Measurements from ENCODE around the gene CCL15. TPM values are rescaled to one million over a fixed set of nuclear protein-coding genes. Genes with fewer than 3 reads are reported as not detected.
A peak's percentile ranks its signal among the peaks of the same experiment; 100 is the strongest.

CCL15 gene
- total and polyA plus RNA-seq, 2 experiments from 2014 or later: not detected

GRCh38 chr17:36011201-36011600 lies 9.8 kb upstream of the CCL15 start:
- Histone ChIP-seq H3F3A (ENCODE audit: insufficient read depth) (no peaks in the 10 kb centered on the region), H3K79me2 (ENCODE audit: insufficient read depth) (no peaks in the 10 kb centered on the region), H3K9me2 (ENCODE audit: insufficient read depth) (no peaks in the 10 kb centered on the region), H3K27ac (no peak overlapping the region), H4K20me1 (ENCODE audit: insufficient read depth) (no peaks in the 10 kb centered on the region), H3K36me3 (ENCODE audit: low read depth) (no peaks in the 10 kb centered on the region), H2AFZ (no peak overlapping the region), H3K4me2 (ENCODE audit: unreplicated experiment) (no peak overlapping the region), H3K4me1 (ENCODE audit: insufficient read depth) (no peaks in the 10 kb centered on the region), H3K27me3 (replicated peaks; ENCODE audit: insufficient read depth) (no peaks in the 10 kb centered on the region; the same call in 1 of the 2 replicates), H3K9me3 (ENCODE audit: low read depth) (no peaks in the 10 kb centered on the region), H3K4me3 (no peak overlapping the region), H3K9ac (no peak overlapping the region)
- in situ Hi-C loops (cut with MboI): no loop called here
- TF ChIP-seq EZH2 (IDR thresholded peaks at IDR 0.05; ENCODE audit: insufficient read depth, poor library complexity, severe bottlenecking) (no peak), EZH2phosphoT487 (IDR thresholded peaks at IDR 0.05; ENCODE audit: insufficient read depth, low read depth) (no peak)
- DNase-seq: no peak
- 11% methylated on average over 2 of the region's 2 CpGs for WGBS, 2 experiments (ENCODE audit: low coverage in 1 of 2, low lambda C conversion rate in 2 of 2, missing lambda C conversion rate in 2 of 2)

GRCh38 chr17:36008998-36009665 lies 7.8 kb upstream of the CCL15 start:
- H3K79me2 ChIP-seq (ENCODE audit: insufficient read depth): no peaks in the 10 kb centered on the region
- H4K20me1 ChIP-seq (ENCODE audit: insufficient read depth): no peaks in the 10 kb centered on the region
- peak; percentile 20 for DNase-seq
- H3K4me3 ChIP-seq: no peak overlapping the region
- TF ChIP-seq EZH2 (IDR thresholded peaks at IDR 0.05; ENCODE audit: insufficient read depth, poor library complexity, severe bottlenecking) (no peak), EZH2phosphoT487 (IDR thresholded peaks at IDR 0.05; ENCODE audit: insufficient read depth, low read depth) (no peak)
- no peaks in the 10 kb centered on the region for H3K36me3 ChIP-seq (ENCODE audit: low read depth)
- H3K27ac ChIP-seq: no peak overlapping the region
- H3K27me3 ChIP-seq (replicated peaks; ENCODE audit: insufficient read depth): no peaks in the 10 kb centered on the region; the same call in 1 of the 2 replicates
- no peak overlapping the region for H2AFZ ChIP-seq
- in situ Hi-C loops (cut with MboI): no loop called here
- no peaks in the 10 kb centered on the region for H3F3A ChIP-seq (ENCODE audit: insufficient read depth)
- H3K4me1 ChIP-seq (ENCODE audit: insufficient read depth): no peaks in the 10 kb centered on the region
- 55 to 60% methylated on average over 14 of the region's 14 CpGs for WGBS, 2 experiments (ENCODE audit: low coverage in 1 of 2, low lambda C conversion rate in 2 of 2, missing lambda C conversion rate in 2 of 2)
- H3K9me2 ChIP-seq (ENCODE audit: insufficient read depth): no peaks in the 10 kb centered on the region
- no peak overlapping the region for H3K9ac ChIP-seq
- no peaks in the 10 kb centered on the region for H3K9me3 ChIP-seq (ENCODE audit: low read depth)
- no peak overlapping the region for H3K4me2 ChIP-seq (ENCODE audit: unreplicated experiment)

- TF ChIP-seq EZH2 (IDR thresholded peaks at IDR 0.05; ENCODE audit: insufficient read depth, poor library complexity, severe bottlenecking) (no peak), EZH2phosphoT487 (IDR thresholded peaks at IDR 0.05; ENCODE audit: insufficient read depth, low read depth) (no peak)
- Histone ChIP-seq H3F3A (ENCODE audit: insufficient read depth) (no peaks in the 10 kb centered on the region), H3K4me3 (no peak overlapping the region), H4K20me1 (ENCODE audit: insufficient read depth) (no peaks in the 10 kb centered on the region), H3K27me3 (replicated peaks; ENCODE audit: insufficient read depth) (no peaks in the 10 kb centered on the region; the same call in 1 of the 2 replicates), H3K4me2 (ENCODE audit: unreplicated experiment) (no peak overlapping the region), H3K36me3 (ENCODE audit: low read depth) (no peaks in the 10 kb centered on the region), H2AFZ (no peak overlapping the region), H3K9me2 (ENCODE audit: insufficient read depth) (no peaks in the 10 kb centered on the region), H3K9me3 (ENCODE audit: low read depth) (no peaks in the 10 kb centered on the region), H3K4me1 (ENCODE audit: insufficient read depth) (no peaks in the 10 kb centered on the region), H3K9ac (no peak overlapping the region), H3K27ac (no peak overlapping the region), H3K79me2 (ENCODE audit: insufficient read depth) (no peaks in the 10 kb centered on the region)
- in situ Hi-C loops (cut with MboI): no loop called here
- 31% methylated on average over 4 of the region's 4 CpGs for WGBS, 2 experiments (ENCODE audit: low coverage in 1 of 2, low lambda C conversion rate in 2 of 2, missing lambda C conversion rate in 2 of 2)
- no peak for DNase-seq
Observed at GRCh38 chr17:36004594-36005108, 3.3 kb upstream of the CCL15 start.

GRCh38 chr17:36002631-36003030 lies 1.3 kb upstream of the CCL15 start:
- Histone ChIP-seq H3K9me3 (ENCODE audit: low read depth) (no peaks in the 10 kb centered on the region), H3K9me2 (ENCODE audit: insufficient read depth) (no peaks in the 10 kb centered on the region), H3K4me3 (no peak overlapping the region), H3K27ac (no peak overlapping the region), H3K4me1 (ENCODE audit: insufficient read depth) (no peaks in the 10 kb centered on the region), H3K9ac (no peak overlapping the region), H3F3A (ENCODE audit: insufficient read depth) (no peaks in the 10 kb centered on the region), H4K20me1 (ENCODE audit: insufficient read depth) (no peaks in the 10 kb centered on the region), H3K79me2 (ENCODE audit: insufficient read depth) (no peaks in the 10 kb centered on the region), H3K4me2 (ENCODE audit: unreplicated experiment) (no peak overlapping the region), H2AFZ (no peak overlapping the region), H3K27me3 (replicated peaks; ENCODE audit: insufficient read depth) (no peaks in the 10 kb centered on the region), H3K36me3 (ENCODE audit: low read depth) (no peaks in the 10 kb centered on the region)
- in situ Hi-C loops (cut with MboI): no loop called here
- TF ChIP-seq EZH2 (IDR thresholded peaks at IDR 0.05; ENCODE audit: insufficient read depth, poor library complexity, severe bottlenecking): no peak
- TF ChIP-seq EZH2phosphoT487 (IDR thresholded peaks at IDR 0.05; ENCODE audit: insufficient read depth, low read depth): no peak
- 36 to 43% methylated on average over 7 of the region's 7 CpGs for WGBS, 2 experiments (ENCODE audit: low coverage in 1 of 2, low lambda C conversion rate in 2 of 2, missing lambda C conversion rate in 2 of 2)
- no peak for DNase-seq

All from GM23248 (cell line).